Smooth muscle cell (in vitro differentiated cells): Measurements from ENCODE around the gene HIVEP2. TPM values are rescaled to one million over a fixed set of nuclear protein-coding genes. Genes with fewer than 3 reads are reported as not detected.

Experiments used
- DNase-seq: peaks from one replicate; lab custom pipeline; 2025; ENCODE audit not compliant: unreplicated experiment; lab: John Stamatoyannopoulos, UW
- H2AFZ ChIP-seq: fragments of 200-600 bp; sonication (generic); 2 replicates; pipeline ENCODE4 v1.6.0; 2016; ENCODE audit warnings: antibody characterized with exemption, low read depth, mild to moderate bottlenecking
- H3F3A ChIP-seq: fragments of 200-600 bp; sonication (generic); 2 replicates; pipeline ENCODE4 v1.6.0; 2017; ENCODE audit warnings: antibody characterized with exemption, low read depth
- H3K27ac ChIP-seq: fragments of 200-600 bp; sonication (generic); 2 replicates; pipeline ENCODE4 v1.5.1; 2016; ENCODE audit warnings: low read depth, mild to moderate bottlenecking
- H3K27me3 ChIP-seq: fragments of 200-600 bp; sonication (generic); 2 replicates; pipeline ENCODE4 v1.6.1; 2016; ENCODE audit warnings: low read depth, mild to moderate bottlenecking
- H3K36me3 ChIP-seq: fragments of 200-600 bp; sonication (generic); 2 replicates; pipeline ENCODE4 v1.5.1; 2016; ENCODE audit warnings: low read depth
- H3K4me1 ChIP-seq: fragments of 200-600 bp; sonication (generic); 2 replicates; pipeline ENCODE4 v1.5.1; 2016; ENCODE audit warnings: low read depth
- H3K4me2 ChIP-seq: fragments of 200-600 bp; sonication (generic); 2 replicates; pipeline ENCODE4 v1.6.0; 2016; ENCODE audit warnings: mild to moderate bottlenecking
- H3K4me3 ChIP-seq: fragments of 200-600 bp; sonication (generic); 2 replicates; pipeline ENCODE4 v1.5.1; 2016; ENCODE audit warnings: mild to moderate bottlenecking
- H3K79me2 ChIP-seq: fragments of 200-600 bp; sonication (generic); 2 replicates; pipeline ENCODE4 v1.6.0; 2016; ENCODE audit warnings: low read depth, mild to moderate bottlenecking
- H3K9ac ChIP-seq: fragments of 200-600 bp; sonication (generic); 2 replicates; pipeline ENCODE4 v1.6.0; 2016; ENCODE audit warnings: low read depth
- H3K9me3 ChIP-seq: fragments of 200-600 bp; sonication (generic); replicated peaks from 2 replicates; pipeline ENCODE4 v1.5.1; 2016; ENCODE audit warnings: low read depth
- H4K20me1 ChIP-seq: fragments of 200-600 bp; sonication (generic); 2 replicates; pipeline ENCODE4 v1.6.0; 2016; ENCODE audit warnings: low read depth
- CTCF ChIP-seq: fragments of 200-600 bp; sonication (generic); IDR thresholded peaks from 2 replicates; pipeline ENCODE4 v1.5.1; 2017; ENCODE audit warnings: borderline replicate concordance, mild to moderate bottlenecking, antibody characterized with exemption; ENCODE audit not compliant: insufficient read depth, poor library complexity, severe bottlenecking
- WGBS: methylation state at CpG from one replicate; pipeline ENCODE4 v1.1.7; 2016; ENCODE audit warnings: low lambda C conversion rate; 5-methylcytosine and 5-hydroxymethylcytosine counted together
- polyA plus RNA-seq: library from polyadenylated mRNA; unstranded; fragments of >200 nt; fragmentation: Nextera tagmentation; extraction: Ambion mirVana; gene quantifications from 2 replicates; pipeline ENCODE4 v1.2.1, GENCODE V29; 2016
- total RNA-seq: library from RNA; depleted of rRNA; stranded (reverse); fragments of >200 nt; gene quantifications from 2 replicates; pipeline ENCODE4 v1.2.3, GENCODE V29; 2014

HIVEP2 gene
- total and polyA plus RNA-seq, 2 experiments from 2014 or later = 3.2 to 12.5 TPM

- 87% methylated on average over 5 of the region's 5 CpGs for WGBS
- no peak for DNase-seq
- Histone ChIP-seq H3K4me1 (no peaks in the 10 kb centered on the region), H2AFZ (no peak overlapping the region), H3K9ac (no peak overlapping the region), H3K27ac (no peak overlapping the region), H3F3A (no peaks in the 10 kb centered on the region), H3K4me3 (no peak overlapping the region), H4K20me1 (no peaks in the 10 kb centered on the region), H3K36me3 (no peaks in the 10 kb centered on the region), H3K9me3 (no peaks in the 10 kb centered on the region), H3K79me2 (no peaks in the 10 kb centered on the region), H3K27me3 (no peaks in the 10 kb centered on the region), H3K4me2 (no peak overlapping the region)
- TF ChIP-seq CTCF = no peak
Measured at GRCh38 chr6:142731611-142732010, 213.4 kb downstream of the HIVEP2 start.

- DNase-seq = no peak
- no peaks in the 10 kb centered on the region for H3K36me3 ChIP-seq
- H3K4me3 ChIP-seq = no peak overlapping the region
- H3K27ac ChIP-seq = no peak overlapping the region
- H3K9ac ChIP-seq = no peak overlapping the region
- H3K4me1 ChIP-seq = no peaks in the 10 kb centered on the region
- WGBS = 67% methylated on average over 4 of the region's 4 CpGs
- no peak overlapping the region for H3K4me2 ChIP-seq
- H3F3A ChIP-seq = no peaks in the 10 kb centered on the region
- H4K20me1 ChIP-seq = no peaks in the 10 kb centered on the region
- no peak for TF ChIP-seq CTCF
- H3K27me3 ChIP-seq = no peaks in the 10 kb centered on the region
- no peak overlapping the region for H2AFZ ChIP-seq
- no peaks in the 10 kb centered on the region for H3K9me3 ChIP-seq
- H3K79me2 ChIP-seq = no peaks in the 10 kb centered on the region
Measured at GRCh38 chr6:142729618-142730017, 215.4 kb downstream of the HIVEP2 start.

GRCh38 chr6:142728910-142729481, 216.0 kb downstream of the HIVEP2 start:
- no peak for DNase-seq
- H3K27me3 ChIP-seq = no peaks in the 10 kb centered on the region
- no peak overlapping the region for H2AFZ ChIP-seq
- H3K4me3 ChIP-seq = no peak overlapping the region
- H3K9ac ChIP-seq = no peak overlapping the region
- TF ChIP-seq CTCF = no peak
- no peaks in the 10 kb centered on the region for H3K36me3 ChIP-seq
- 68% methylated on average over 6 of the region's 6 CpGs for WGBS
- H3K4me1 ChIP-seq = no peaks in the 10 kb centered on the region
- no peaks in the 10 kb centered on the region for H3K79me2 ChIP-seq
- H3K27ac ChIP-seq = no peak overlapping the region
- no peaks in the 10 kb centered on the region for H3F3A ChIP-seq
- H3K4me2 ChIP-seq = no peak overlapping the region
- H4K20me1 ChIP-seq = no peaks in the 10 kb centered on the region
- no peaks in the 10 kb centered on the region for H3K9me3 ChIP-seq

GRCh38 chr6:142728364-142728763, 216.6 kb downstream of the HIVEP2 start:
- no peak for DNase-seq
- no peaks in the 10 kb centered on the region for H3F3A ChIP-seq
- H3K27ac ChIP-seq = no peak overlapping the region
- H2AFZ ChIP-seq = no peak overlapping the region
- no peaks in the 10 kb centered on the region for H3K79me2 ChIP-seq
- H3K4me2 ChIP-seq = no peak overlapping the region
- no peak for TF ChIP-seq CTCF
- no peaks in the 10 kb centered on the region for H3K27me3 ChIP-seq
- no peak overlapping the region for H3K9ac ChIP-seq
- H3K4me3 ChIP-seq = no peak overlapping the region
- WGBS = 90% methylated on average over 2 of the region's 2 CpGs
- no peaks in the 10 kb centered on the region for H3K9me3 ChIP-seq
- H3K36me3 ChIP-seq = no peaks in the 10 kb centered on the region
- H3K4me1 ChIP-seq = no peaks in the 10 kb centered on the region
- H4K20me1 ChIP-seq = no peaks in the 10 kb centered on the region
